ENCODE results near the gene ZC3H12D.
A peak's percentile ranks its signal among the peaks of the same experiment; 100 is the strongest.
"Not testable (repeated sequence)": the region's sequence is repeated elsewhere in the genome, so short reads cannot be mapped to it uniquely, and the experiment has no call there.

Gene ZC3H12D

GRCh38 chr6:149500096-149500495, 15.3 kb upstream of the ZC3H12D start:
- no peaks in the 10 kb centered on the region for H4K20me1 ChIP-seq (ENCODE audit: control insufficient read depth, insufficient read depth, low read depth, low read length)
- no peak overlapping the region for H3K4me3 ChIP-seq (ENCODE audit: low read length)
- H3F3A ChIP-seq (ENCODE audit: control insufficient read depth, insufficient read depth) = peaks cover 14% of the 10 kb centered on the region
- TF ChIP-seq CTCF (IDR thresholded peaks at IDR 0.05; ENCODE audit: low read depth, low read length, poor library complexity, severe bottlenecking) (no peak), EZH2phosphoT487 (IDR thresholded peaks at IDR 0.05; ENCODE audit: borderline replicate concordance, low read length) (no peak)
- H3K9me3 ChIP-seq (ENCODE audit: control insufficient read depth, insufficient read depth, low read length) = no peaks in the 10 kb centered on the region
- no peaks in the 10 kb centered on the region for H3K79me2 ChIP-seq (ENCODE audit: control insufficient read depth, low read length)
- no peaks in the 10 kb centered on the region for H3K9me2 ChIP-seq (replicated peaks; ENCODE audit: control insufficient read depth, low read length)
- H3K4me2 ChIP-seq (ENCODE audit: low read length) = no peak overlapping the region
- no peak overlapping the region for H3K27ac ChIP-seq (ENCODE audit: low read depth, low read length)
- H3K4me1 ChIP-seq (ENCODE audit: control insufficient read depth, low read length) = peaks cover 32% of the 10 kb centered on the region
- H3K36me3 ChIP-seq (ENCODE audit: control insufficient read depth, low read length) = no peaks in the 10 kb centered on the region
- no peaks in the 10 kb centered on the region for H3K27me3 ChIP-seq (ENCODE audit: control insufficient read depth, low read length)

GRCh38 chr6:149499066-149499465, 14.3 kb upstream of the ZC3H12D start:
- no peaks in the 10 kb centered on the region for H3K9me2 ChIP-seq (replicated peaks; ENCODE audit: control insufficient read depth, low read length)
- TF ChIP-seq EZH2phosphoT487 (IDR thresholded peaks at IDR 0.05; ENCODE audit: borderline replicate concordance, low read length) (no peak), CTCF (IDR thresholded peaks at IDR 0.05; ENCODE audit: low read depth, low read length, poor library complexity, severe bottlenecking) (no peak)
- no peaks in the 10 kb centered on the region for H3K36me3 ChIP-seq (ENCODE audit: control insufficient read depth, low read length)
- H4K20me1 ChIP-seq (ENCODE audit: control insufficient read depth, insufficient read depth, low read depth, low read length) = no peaks in the 10 kb centered on the region
- no peaks in the 10 kb centered on the region for H3K27me3 ChIP-seq (ENCODE audit: control insufficient read depth, low read length)
- no peaks in the 10 kb centered on the region for H3K79me2 ChIP-seq (ENCODE audit: control insufficient read depth, low read length)
- peaks cover 11% of the 10 kb centered on the region for H3F3A ChIP-seq (ENCODE audit: control insufficient read depth, insufficient read depth)
- H3K9me3 ChIP-seq (ENCODE audit: control insufficient read depth, insufficient read depth, low read length) = no peaks in the 10 kb centered on the region
- peaks cover 42% of the 10 kb centered on the region for H3K4me1 ChIP-seq (ENCODE audit: control insufficient read depth, low read length)
- no peak overlapping the region for H3K27ac ChIP-seq (ENCODE audit: low read depth, low read length)
- H3K4me3 ChIP-seq (ENCODE audit: low read length) = no peak overlapping the region
- H3K4me2 ChIP-seq (ENCODE audit: low read length) = no peak overlapping the region

GRCh38 chr6:149497365-149497764, 12.6 kb upstream of the ZC3H12D start:
- Histone ChIP-seq H3K9me2 (replicated peaks; ENCODE audit: control insufficient read depth, low read length) (no peaks in the 10 kb centered on the region), H3K4me3 (ENCODE audit: low read length) (no peak overlapping the region), H3K79me2 (ENCODE audit: control insufficient read depth, low read length) (no peaks in the 10 kb centered on the region), H3K27me3 (ENCODE audit: control insufficient read depth, low read length) (no peaks in the 10 kb centered on the region), H3K36me3 (ENCODE audit: control insufficient read depth, low read length) (no peaks in the 10 kb centered on the region), H4K20me1 (ENCODE audit: control insufficient read depth, insufficient read depth, low read depth, low read length) (no peaks in the 10 kb centered on the region), H3K9me3 (ENCODE audit: control insufficient read depth, insufficient read depth, low read length) (no peaks in the 10 kb centered on the region), H3K27ac (ENCODE audit: low read depth, low read length) (no peak overlapping the region), H3F3A (ENCODE audit: control insufficient read depth, insufficient read depth) (peaks cover 6% of the 10 kb centered on the region; the same call in 1 of the 2 replicates), H3K4me1 (ENCODE audit: control insufficient read depth, low read length) (peaks cover 47% of the 10 kb centered on the region), H3K4me2 (ENCODE audit: low read length) (no peak overlapping the region)
- TF ChIP-seq EZH2phosphoT487 (IDR thresholded peaks at IDR 0.05; ENCODE audit: borderline replicate concordance, low read length) (no peak), CTCF (IDR thresholded peaks at IDR 0.05; ENCODE audit: low read depth, low read length, poor library complexity, severe bottlenecking) (no peak)

- not testable (repeated sequence) for H3K79me2 ChIP-seq (ENCODE audit: control insufficient read depth, low read length); H3K27ac ChIP-seq (ENCODE audit: low read depth, low read length); H4K20me1 ChIP-seq (ENCODE audit: control insufficient read depth, insufficient read depth, low read depth, low read length); H3K27me3 ChIP-seq (ENCODE audit: control insufficient read depth, low read length); H3K9me3 ChIP-seq (ENCODE audit: control insufficient read depth, insufficient read depth, low read length); H3K4me3 ChIP-seq (ENCODE audit: low read length); H3K36me3 ChIP-seq (ENCODE audit: control insufficient read depth, low read length); H3K9me2 ChIP-seq (replicated peaks; ENCODE audit: control insufficient read depth, low read length); H3K4me2 ChIP-seq (ENCODE audit: low read length); H3F3A ChIP-seq (ENCODE audit: control insufficient read depth, insufficient read depth)
- peaks cover 47% of the 10 kb centered on the region for H3K4me1 ChIP-seq (ENCODE audit: control insufficient read depth, low read length)
These were observed 11.8 kb upstream of the ZC3H12D start for GRCh38 chr6:149496597-149496996.

GRCh38 chr6:149495349-149496016, 10.7 kb upstream of the ZC3H12D start:
- H3K27me3 ChIP-seq (ENCODE audit: control insufficient read depth, low read length); H3K79me2 ChIP-seq (ENCODE audit: control insufficient read depth, low read length); H3K9me3 ChIP-seq (ENCODE audit: control insufficient read depth, insufficient read depth, low read length); H3F3A ChIP-seq (ENCODE audit: control insufficient read depth, insufficient read depth); H3K9me2 ChIP-seq (replicated peaks; ENCODE audit: control insufficient read depth, low read length); H3K27ac ChIP-seq (ENCODE audit: low read depth, low read length); H3K36me3 ChIP-seq (ENCODE audit: control insufficient read depth, low read length); H4K20me1 ChIP-seq (ENCODE audit: control insufficient read depth, insufficient read depth, low read depth, low read length): not testable (repeated sequence)
- Histone ChIP-seq H3K4me1 (ENCODE audit: control insufficient read depth, low read length) (peaks cover 49% of the 10 kb centered on the region), H3K4me3 (ENCODE audit: low read length) (0 out of 2 replicates have a peak overlapping the region, but pooled peaks have one; percentile 4), H3K4me2 (ENCODE audit: low read length) (peak overlapping the region; percentile 42)

GRCh38 chr6:149494810-149495209, 10.0 kb upstream of the ZC3H12D start:
- H3F3A ChIP-seq (ENCODE audit: control insufficient read depth, insufficient read depth); H3K27me3 ChIP-seq (ENCODE audit: control insufficient read depth, low read length); H4K20me1 ChIP-seq (ENCODE audit: control insufficient read depth, insufficient read depth, low read depth, low read length); H3K9me2 ChIP-seq (replicated peaks; ENCODE audit: control insufficient read depth, low read length); H3K4me3 ChIP-seq (ENCODE audit: low read length); H3K36me3 ChIP-seq (ENCODE audit: control insufficient read depth, low read length); H3K27ac ChIP-seq (ENCODE audit: low read depth, low read length); H3K9me3 ChIP-seq (ENCODE audit: control insufficient read depth, insufficient read depth, low read length); H3K79me2 ChIP-seq (ENCODE audit: control insufficient read depth, low read length): not testable (repeated sequence)
- H3K4me2 ChIP-seq (ENCODE audit: low read length) = peak overlapping the region; percentile 42
- H3K4me1 ChIP-seq (ENCODE audit: control insufficient read depth, low read length) = peaks cover 55% of the 10 kb centered on the region

All from DOHH2 (cell line).